WTC11 (cell line): ENCODE data around the gene RIC8B. TPM values are rescaled to one million over a fixed set of nuclear protein-coding genes. Genes with fewer than 3 reads are reported as not detected.

Experiments used
- ATAC-seq: fragments of 200-7000 bp; cut with Tn5 transposase; 2 replicates; pipeline ENCODE4 v1.10.0; 2021; ENCODE audit warnings: mild to moderate bottlenecking, moderate library complexity
- CTCF ChIA-PET: fragments of 300-600 bp; sonication (Branson Sonifier 250); formaldehyde crosslinking; loops from one replicate; lab custom pipeline; 2021; ENCODE audit warnings: antibody characterized with exemption; lab: Charles Lee
- POLR2A ChIA-PET: fragments of 350-600 bp; sonication (Branson Sonifier 250); formaldehyde crosslinking; loops from one replicate; lab custom pipeline; 2021; ENCODE audit warnings: antibody characterized with exemption; lab: Charles Lee
- DNase-seq: peaks from one replicate; pipeline ENCODE4 v3.0.0; 2021; ENCODE audit warnings: low spot score
- H3K27ac Mint-ChIP-seq: 2 replicates; pipeline ENCODE4 v1.8.0; 2021; ENCODE audit warnings: mixed read lengths
- H3K27me3 Mint-ChIP-seq: 2 replicates; pipeline ENCODE4 v1.8.0; 2021; ENCODE audit warnings: low read depth, mild to moderate bottlenecking, moderate library complexity, mixed read lengths
- H3K36me3 Mint-ChIP-seq: 2 replicates; pipeline ENCODE4 v1.8.0; 2021; ENCODE audit warnings: mixed read lengths
- H3K4me1 Mint-ChIP-seq: 2 replicates; pipeline ENCODE4 v1.8.0; 2022; ENCODE audit warnings: mixed read lengths
- H3K4me3 Mint-ChIP-seq: 2 replicates; pipeline ENCODE4 v1.8.0; 2021; ENCODE audit warnings: mild to moderate bottlenecking, moderate library complexity, mixed read lengths
- H3K9me3 Mint-ChIP-seq: 2 replicates; pipeline ENCODE4 v1.8.0; 2021; ENCODE audit warnings: mixed read lengths
- ATF1 ChIP-seq: sonication (generic); formaldehyde crosslinking; IDR thresholded peaks from 2 replicates; pipeline ENCODE4 v1.8.1; 2023; ENCODE audit warnings: mild to moderate bottlenecking, moderate library complexity, missing genetic modification reagents
- ETV6 ChIP-seq: sonication (generic); formaldehyde crosslinking; IDR thresholded peaks from 2 replicates; pipeline ENCODE4 v1.8.1; 2022; ENCODE audit warnings: mild to moderate bottlenecking, missing genetic modification reagents
- FOXP1 ChIP-seq: sonication (generic); formaldehyde crosslinking; IDR thresholded peaks from 2 replicates; pipeline ENCODE4 v1.8.0; 2022; ENCODE audit warnings: missing genetic modification reagents, mild to moderate bottlenecking, moderate library complexity, borderline replicate concordance
- IRF2 ChIP-seq: sonication (generic); formaldehyde crosslinking; IDR thresholded peaks from 2 replicates; pipeline ENCODE4 v1.8.0; 2022; ENCODE audit warnings: low read depth, missing genetic modification reagents, borderline replicate concordance
- JAZF1 ChIP-seq: fragments of 250-450 bp; sonication (Bioruptor Pico); IDR thresholded peaks from 2 replicates; pipeline ENCODE4 v1.9.0; 2021; ENCODE audit warnings: moderate library complexity, mild to moderate bottlenecking, inconsistent platforms
- NFE2L1 ChIP-seq: sonication (generic); formaldehyde crosslinking; IDR thresholded peaks from 2 replicates; pipeline ENCODE4 v1.8.1; 2023; ENCODE audit warnings: missing genetic modification reagents
- NFYB ChIP-seq: sonication (generic); formaldehyde crosslinking; conservative IDR thresholded peaks from 2 replicates; pipeline ENCODE4 v1.8.0; 2022; ENCODE audit warnings: low read depth, missing genetic modification reagents
- NR1H2 ChIP-seq: sonication (generic); formaldehyde crosslinking; IDR thresholded peaks from 2 replicates; pipeline ENCODE4 v1.9.0; 2021; ENCODE audit warnings: mild to moderate bottlenecking, moderate library complexity, missing genetic modification reagents
- TCF7 ChIP-seq: sonication (generic); formaldehyde crosslinking; IDR thresholded peaks from 2 replicates; pipeline ENCODE4 v1.8.0; 2022; ENCODE audit warnings: mild to moderate bottlenecking, low read depth, missing genetic modification reagents, moderate library complexity
- USF1 ChIP-seq: sonication (generic); formaldehyde crosslinking; IDR thresholded peaks from 2 replicates; pipeline ENCODE4 v1.8.0; 2022; ENCODE audit warnings: mild to moderate bottlenecking, missing genetic modification reagents
- ZNF219 ChIP-seq: sonication (generic); formaldehyde crosslinking; IDR thresholded peaks from 2 replicates; pipeline ENCODE4 v1.8.0; 2023; ENCODE audit warnings: missing genetic modification reagents, mild to moderate bottlenecking, borderline replicate concordance
- ZNF232 ChIP-seq: sonication (generic); formaldehyde crosslinking; IDR thresholded peaks from 2 replicates; pipeline ENCODE4 v1.8.0; 2022; ENCODE audit warnings: mild to moderate bottlenecking, missing genetic modification reagents
- ZNF317 ChIP-seq: sonication (generic); formaldehyde crosslinking; IDR thresholded peaks from 2 replicates; pipeline ENCODE4 v1.8.1; 2023; ENCODE audit warnings: low read depth, mild to moderate bottlenecking, moderate library complexity, missing genetic modification reagents, borderline replicate concordance
- ZNF396 ChIP-seq: fragments of 250-450 bp; sonication (Bioruptor Pico); IDR thresholded peaks from 2 replicates; pipeline ENCODE4 v1.8.0; 2021; ENCODE audit warnings: mild to moderate bottlenecking, moderate library complexity, borderline replicate concordance
- ZNF423 ChIP-seq: fragments of 250-450 bp; sonication (Bioruptor Pico); IDR thresholded peaks from 2 replicates; pipeline ENCODE4 v2.1.2; 2022; ENCODE audit warnings: mild to moderate bottlenecking, moderate library complexity
- ZNF532 ChIP-seq: fragments of 250-450 bp; sonication (Bioruptor Pico); IDR thresholded peaks from 2 replicates; pipeline ENCODE4 v1.9.0; 2021; ENCODE audit warnings: mild to moderate bottlenecking, borderline replicate concordance
- ZNF671 ChIP-seq: fragments of 250-450 bp; sonication (Bioruptor Pico); IDR thresholded peaks from 2 replicates; pipeline ENCODE4 v1.8.0; 2021; ENCODE audit warnings: mild to moderate bottlenecking
- ZSCAN18 ChIP-seq: fragments of 250-450 bp; sonication (Bioruptor Pico); IDR thresholded peaks from 2 replicates; pipeline ENCODE4 v2.1.2; 2022; ENCODE audit warnings: mild to moderate bottlenecking, moderate library complexity
- total RNA-seq: library from RNA; stranded (reverse); gene quantifications from 3 replicates; pipeline ENCODE4 v1.2.3, GENCODE V29; 2021
- TF ChIP-seq, protein P1 (sequence below): sonication (generic); formaldehyde crosslinking; IDR thresholded peaks from 2 replicates; pipeline ENCODE4 v1.8.0; 2022; ENCODE audit warnings: mild to moderate bottlenecking, missing genetic modification reagents
- TF ChIP-seq, protein P2 (sequence below): sonication (generic); formaldehyde crosslinking; IDR thresholded peaks from 2 replicates; pipeline ENCODE4 v1.8.1; 2023; ENCODE audit warnings: mild to moderate bottlenecking, missing genetic modification reagents, borderline replicate concordance

The RIC8B gene
- total RNA-seq, 1 experiment from 2014 or later, result 20.2 TPM

- Mint-ChIP-seq H3K9me3 (no peaks in the 10 kb centered on the region), H3K4me1 (peaks cover 19% of the 10 kb centered on the region)
- POLR2A ChIA-PET, result no interaction called here
These were observed 94.7 kb downstream of the RIC8B start for GRCh38 chr12:106868982-106869700.

More at GRCh38 chr12:106868982-106869700, 94.7 kb downstream of the RIC8B start:
- TF ChIP-seq FOXP1 (CRISPR knock-in tag), result no peak
- no peak for TF ChIP-seq ZNF396 (CRISPR knock-in tag)
- TF ChIP-seq ZNF532 (CRISPR knock-in tag), result no peak
- no peak for TF ChIP-seq ATF1
- no peak for TF ChIP-seq ZSCAN18 (CRISPR knock-in tag)
- TF ChIP-seq ZNF219 (CRISPR knock-in tag), result no peak
- TF ChIP-seq ZNF423 (CRISPR knock-in tag), result no peak
- no peak for TF ChIP-seq ZNF232
- no peak for TF ChIP-seq NFE2L1
- TF ChIP-seq NR1H2 (CRISPR knock-in tag), result no peak
- no peak for TF ChIP-seq USF1 (CRISPR knock-in tag)
- TF ChIP-seq, protein P1, sequence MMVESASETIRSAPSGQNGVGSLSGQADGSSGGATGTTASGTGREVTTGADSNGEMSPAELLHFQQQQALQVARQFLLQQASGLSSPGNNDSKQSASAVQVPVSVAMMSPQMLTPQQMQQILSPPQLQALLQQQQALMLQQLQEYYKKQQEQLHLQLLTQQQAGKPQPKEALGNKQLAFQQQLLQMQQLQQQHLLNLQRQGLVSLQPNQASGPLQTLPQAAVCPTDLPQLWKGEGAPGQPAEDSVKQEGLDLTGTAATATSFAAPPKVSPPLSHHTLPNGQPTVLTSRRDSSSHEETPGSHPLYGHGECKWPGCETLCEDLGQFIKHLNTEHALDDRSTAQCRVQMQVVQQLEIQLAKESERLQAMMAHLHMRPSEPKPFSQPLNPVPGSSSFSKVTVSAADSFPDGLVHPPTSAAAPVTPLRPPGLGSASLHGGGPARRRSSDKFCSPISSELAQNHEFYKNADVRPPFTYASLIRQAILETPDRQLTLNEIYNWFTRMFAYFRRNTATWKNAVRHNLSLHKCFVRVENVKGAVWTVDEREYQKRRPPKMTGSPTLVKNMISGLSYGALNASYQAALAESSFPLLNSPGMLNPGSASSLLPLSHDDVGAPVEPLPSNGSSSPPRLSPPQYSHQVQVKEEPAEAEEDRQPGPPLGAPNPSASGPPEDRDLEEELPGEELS (CRISPR knock-in tag), result no peak
- no peak for TF ChIP-seq ZNF317 (CRISPR knock-in tag)
- no peak for TF ChIP-seq NFYB (CRISPR knock-in tag)
- TF ChIP-seq ZNF671 (CRISPR knock-in tag), result no peak
- TF ChIP-seq TCF7 (CRISPR knock-in tag), result no peak
- TF ChIP-seq, protein P2, sequence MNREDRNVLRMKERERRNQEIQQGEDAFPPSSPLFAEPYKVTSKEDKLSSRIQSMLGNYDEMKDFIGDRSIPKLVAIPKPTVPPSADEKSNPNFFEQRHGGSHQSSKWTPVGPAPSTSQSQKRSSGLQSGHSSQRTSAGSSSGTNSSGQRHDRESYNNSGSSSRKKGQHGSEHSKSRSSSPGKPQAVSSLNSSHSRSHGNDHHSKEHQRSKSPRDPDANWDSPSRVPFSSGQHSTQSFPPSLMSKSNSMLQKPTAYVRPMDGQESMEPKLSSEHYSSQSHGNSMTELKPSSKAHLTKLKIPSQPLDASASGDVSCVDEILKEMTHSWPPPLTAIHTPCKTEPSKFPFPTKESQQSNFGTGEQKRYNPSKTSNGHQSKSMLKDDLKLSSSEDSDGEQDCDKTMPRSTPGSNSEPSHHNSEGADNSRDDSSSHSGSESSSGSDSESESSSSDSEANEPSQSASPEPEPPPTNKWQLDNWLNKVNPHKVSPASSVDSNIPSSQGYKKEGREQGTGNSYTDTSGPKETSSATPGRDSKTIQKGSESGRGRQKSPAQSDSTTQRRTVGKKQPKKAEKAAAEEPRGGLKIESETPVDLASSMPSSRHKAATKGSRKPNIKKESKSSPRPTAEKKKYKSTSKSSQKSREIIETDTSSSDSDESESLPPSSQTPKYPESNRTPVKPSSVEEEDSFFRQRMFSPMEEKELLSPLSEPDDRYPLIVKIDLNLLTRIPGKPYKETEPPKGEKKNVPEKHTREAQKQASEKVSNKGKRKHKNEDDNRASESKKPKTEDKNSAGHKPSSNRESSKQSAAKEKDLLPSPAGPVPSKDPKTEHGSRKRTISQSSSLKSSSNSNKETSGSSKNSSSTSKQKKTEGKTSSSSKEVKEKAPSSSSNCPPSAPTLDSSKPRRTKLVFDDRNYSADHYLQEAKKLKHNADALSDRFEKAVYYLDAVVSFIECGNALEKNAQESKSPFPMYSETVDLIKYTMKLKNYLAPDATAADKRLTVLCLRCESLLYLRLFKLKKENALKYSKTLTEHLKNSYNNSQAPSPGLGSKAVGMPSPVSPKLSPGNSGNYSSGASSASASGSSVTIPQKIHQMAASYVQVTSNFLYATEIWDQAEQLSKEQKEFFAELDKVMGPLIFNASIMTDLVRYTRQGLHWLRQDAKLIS (CRISPR knock-in tag), result no peak
- TF ChIP-seq ETV6 (CRISPR knock-in tag), result no peak
- TF ChIP-seq JAZF1 (CRISPR knock-in tag), result no peak
- TF ChIP-seq IRF2, result no peak
- Mint-ChIP-seq H3K27me3 (no peaks in the 10 kb centered on the region), H3K27ac (no peak overlapping the region), H3K36me3 (no peaks in the 10 kb centered on the region; the same call in 1 of the 2 replicates), H3K4me3 (no peak overlapping the region)
- CTCF ChIA-PET, result no interaction called here
- no peak for DNase-seq
- ATAC-seq, result no peak
